ENCODE data around the gene NFE2.

- TF ChIP-seq POLR2AphosphoS5 (IDR thresholded peaks at IDR 0.05; ENCODE audit: insufficient read depth in 1 of 2, low read depth in 1 of 2) (no peak), CTCF (IDR thresholded peaks at IDR 0.05) (no peak)
These were observed 28.9 kb upstream of the NFE2 start for GRCh38 chr12:54329759-54330158.
